Stomach (tissue), 19 donors: ENCODE data around the gene CRISPLD2. TPM values are rescaled to one million over a fixed set of nuclear protein-coding genes. Genes with fewer than 3 reads are reported as not detected.

Experiments used
- DNase-seq, 2 donors: peaks; one replicate each; pipeline versions ENCODE4 v3.0.0 to v3.0.0-alpha.2; 2013 to 2019
- H3K27ac ChIP-seq, 5 donors: fragments of 200-600 bp in 4 of 5; sonication (generic) in 4 of 5; one replicate each; pipeline ENCODE4 v1.5.1; 2013 to 2019; ENCODE audit warnings: mild to moderate bottlenecking in 1 of 5, moderate library complexity in 1 of 5
- H3K27me3 ChIP-seq, 3 donors: fragments of 200-600 bp; sonication (generic); one replicate each; pipeline ENCODE4 v1.5.1; 2017 to 2019; ENCODE audit warnings: mixed run types in 1 of 3
- H3K36me3 ChIP-seq, 4 donors: fragments of 200-600 bp; sonication (generic); 1 replicate in 3 of 4; 2 replicates in 1 of 4; pipeline ENCODE4 v1.5.1; 2016 to 2019
- H3K4me1 ChIP-seq, 4 donors: fragments of 200-600 bp; sonication (generic); one replicate each; pipeline ENCODE4 v1.5.1; 2016 to 2019
- H3K4me3 ChIP-seq, 4 donors: fragments of 200-600 bp; sonication (generic) in 3 of 4; one replicate each; pipeline ENCODE4 v1.5.1; 2016 to 2019; ENCODE audit warnings: mild to moderate bottlenecking in 1 of 4
- H3K9me3 ChIP-seq, 4 donors: fragments of 200-600 bp; sonication (generic); one replicate each; pipeline ENCODE4 v1.5.1; 2016 to 2019
- CTCF ChIP-seq, 7 experiments: fragments of 450-650 bp in 4 of 7; fragments of 200-600 bp in 3 of 7; sonication (generic) in 3 of 7; IDR thresholded peaks; one replicate each; pipeline ENCODE4 v1.5.1; 2016 to 2019; ENCODE audit warnings: antibody characterized with exemption in 7 of 7, control low read depth in 2 of 7, mild to moderate bottlenecking in 1 of 7
- EP300 ChIP-seq: sonication (generic); formaldehyde crosslinking; IDR thresholded peaks from one replicate; pipeline ENCODE4 v1.6.1; 2017; ENCODE audit warnings: antibody characterized with exemption
- POLR2A ChIP-seq, 4 donors: fragments of 450-650 bp; IDR thresholded peaks; one replicate each; pipeline ENCODE4 v1.6.1; 2016; ENCODE audit warnings: antibody characterized with exemption in 4 of 4, control low read depth in 2 of 4, mild to moderate bottlenecking in 1 of 4, moderate library complexity in 1 of 4
- POLR2AphosphoS5 ChIP-seq, 3 donors: sonication (generic); formaldehyde crosslinking; IDR thresholded peaks; one replicate each; pipeline ENCODE4 v1.6.1; 2016; ENCODE audit warnings: antibody characterized with exemption in 3 of 3
- WGBS, 5 donors: extraction: QIAGEN DNeasy Blood & Tissue Kit in 3 of 5; methylation state at CpG; one replicate each; pipeline versions ENCODE4 v1.1.5 to v1.1.7; 2013 to 2018; 5-methylcytosine and 5-hydroxymethylcytosine counted together
- intact Hi-C: fragments of 100-400 bp; cut with DNase I; formaldehyde crosslinking; loops from one replicate; pipeline ENCODE4 v1.15.1; 2023; ENCODE audit warnings: low total_unique reads
- long read RNA-seq, 10 donors: transcript quantifications; one replicate each; lab custom pipeline, GENCODE V29; 2026
- polyA plus RNA-seq, 3 donors: library from polyadenylated mRNA; stranded (reverse); fragments of 200-250 nt; gene quantifications; one replicate each; pipeline ENCODE4 v1.2.3, GENCODE V29; 2013
- total RNA-seq, 5 donors: library from RNA; depleted of rRNA; stranded (reverse); fragments of >200 nt; gene quantifications; one replicate each; pipeline versions ENCODE4 v1.1.0 to v1.2.3, GENCODE V29; 2014 to 2016
- donor health status: healthy with polysubstance abuse.
- donor health status: Bipolar disorder and iron deficiency.
- donor health status: healthy.

CRISPLD2 gene, protein sequence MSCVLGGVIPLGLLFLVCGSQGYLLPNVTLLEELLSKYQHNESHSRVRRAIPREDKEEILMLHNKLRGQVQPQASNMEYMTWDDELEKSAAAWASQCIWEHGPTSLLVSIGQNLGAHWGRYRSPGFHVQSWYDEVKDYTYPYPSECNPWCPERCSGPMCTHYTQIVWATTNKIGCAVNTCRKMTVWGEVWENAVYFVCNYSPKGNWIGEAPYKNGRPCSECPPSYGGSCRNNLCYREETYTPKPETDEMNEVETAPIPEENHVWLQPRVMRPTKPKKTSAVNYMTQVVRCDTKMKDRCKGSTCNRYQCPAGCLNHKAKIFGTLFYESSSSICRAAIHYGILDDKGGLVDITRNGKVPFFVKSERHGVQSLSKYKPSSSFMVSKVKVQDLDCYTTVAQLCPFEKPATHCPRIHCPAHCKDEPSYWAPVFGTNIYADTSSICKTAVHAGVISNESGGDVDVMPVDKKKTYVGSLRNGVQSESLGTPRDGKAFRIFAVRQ
- 100 to 1,000 TPM in 3 of 5 donors, 10 to 100 TPM in 2; 92.0 to 242 (median 102) TPM for total RNA-seq
- 10 to 100 TPM; 18.3 to 46.0 (median 20.2) TPM for polyA plus RNA-seq
- long read RNA-seq, donor 1, partial matches to known transcripts = 0 of 1 reads
- long read RNA-seq, donor 1, other reads (novel, unspliced or antisense) = 0 of 1 reads
- long read RNA-seq, donor 2, full-length matches to known transcripts = 1 of 1 reads
- long read RNA-seq, donor 2, partial matches to known transcripts = 0 of 1 reads
- long read RNA-seq, donor 2, other reads (novel, unspliced or antisense) = 0 of 1 reads
- long read RNA-seq, donor 3, partial matches to known transcripts = 14 of 16 reads
- long read RNA-seq, donor 3, other reads (novel, unspliced or antisense) = 0 of 16 reads
- long read RNA-seq, donor 4, partial matches to known transcripts = 0 of 1 reads
- long read RNA-seq, donor 4, other reads (novel, unspliced or antisense) = 0 of 1 reads
- long read RNA-seq, donor 5, full-length matches to known transcripts = 6 of 6 reads
- long read RNA-seq, donor 5, partial matches to known transcripts = 0 of 6 reads
- long read RNA-seq, donor 5, other reads (novel, unspliced or antisense) = 0 of 6 reads
- long read RNA-seq, donor 6, full-length matches to known transcripts = 3 of 35 reads
- long read RNA-seq, donor 6, partial matches to known transcripts = 32 of 35 reads
- long read RNA-seq, donor 6, other reads (novel, unspliced or antisense) = 0 of 35 reads
- long read RNA-seq, donor 7, full-length matches to known transcripts = 5 of 5 reads
- long read RNA-seq, donor 7, partial matches to known transcripts = 0 of 5 reads
- long read RNA-seq, donor 7, other reads (novel, unspliced or antisense) = 0 of 5 reads
- long read RNA-seq, donor 8, full-length matches to known transcripts = 6 of 6 reads
- long read RNA-seq, donor 8, partial matches to known transcripts = 0 of 6 reads
- long read RNA-seq, donor 8, other reads (novel, unspliced or antisense) = 0 of 6 reads
- long read RNA-seq, donor 9, full-length matches to known transcripts = 3 of 8 reads
- long read RNA-seq, donor 9, partial matches to known transcripts = 5 of 8 reads
- long read RNA-seq, donor 9, other reads (novel, unspliced or antisense) = 0 of 8 reads
- long read RNA-seq, donor 10 = 0 reads

DNA sequence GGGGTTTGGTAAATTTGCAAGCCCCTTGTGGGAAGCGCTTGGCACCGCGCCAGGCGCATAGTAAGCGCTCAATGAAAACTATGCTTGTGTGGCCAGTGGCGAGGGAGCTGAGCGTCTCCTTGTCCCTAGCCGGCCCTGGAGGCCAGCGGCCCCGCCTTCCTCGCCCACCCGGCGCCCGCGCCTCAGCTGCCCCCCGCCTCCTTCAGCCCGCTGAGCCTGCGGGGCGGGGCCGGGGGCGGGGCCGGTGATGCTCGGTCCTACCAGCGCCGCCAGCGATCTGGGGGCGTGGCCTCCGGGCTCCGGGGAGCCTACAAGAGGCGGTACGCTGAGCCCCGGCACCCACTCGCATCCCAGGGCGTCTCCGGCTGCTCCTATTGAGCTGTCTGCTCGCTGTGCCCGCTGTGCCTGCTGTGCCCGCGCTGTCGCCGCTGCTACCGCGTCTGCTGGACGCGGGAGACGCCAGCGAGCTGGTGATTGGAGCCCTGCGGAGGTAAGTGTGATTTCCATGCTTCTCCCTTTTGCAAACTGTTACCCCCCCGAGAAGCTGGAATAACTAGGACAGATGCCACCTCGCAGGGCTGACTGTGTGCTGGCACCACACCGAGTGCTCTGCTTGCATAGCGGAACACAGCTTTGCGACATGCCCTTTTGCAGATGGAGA, at the start of gene CRISPLD2:
CRISPLD2 (plus strand) TSS at position 342 of the 661 bp plus-strand sequence. CDS start 18,511 bp downstream, outside the sequence.
- WGBS, 5 donors = 2 to 4% (median 3%) methylated on average over 25 to 53 of the region's 53 CpGs
- DNase-seq = peak; percentile 94 to 97
- intact Hi-C loops = no loop called here
- Histone ChIP-seq H3K4me3 (peak within 1 kb of the TSS; percentile 56 to 79 (median 60)), H3K9me3 (no peaks in the 10 kb centered on the region), H3K36me3 (no peaks in the 10 kb centered on the region), H3K27ac (peak within 1 kb of the TSS; percentile 56 to 96 (median 84)), H3K4me1 (peaks cover 9 to 41% (median 25%) of the 10 kb centered on the region in 4 donors), H3K27me3 (peaks cover 0 to 5% (median 0%) of the 10 kb centered on the region in 3 donors)
- TF ChIP-seq EP300 = no peak
- peak; percentile 97 to 99 (median 98) for TF ChIP-seq POLR2AphosphoS5 (IDR thresholded peaks at IDR 0.05)
- TF ChIP-seq CTCF (IDR thresholded peaks at IDR 0.05) = no peak
- TF ChIP-seq POLR2A (IDR thresholded peaks at IDR 0.05) = peak in 2 of 4 donors; percentile 56 to 74

DNA sequence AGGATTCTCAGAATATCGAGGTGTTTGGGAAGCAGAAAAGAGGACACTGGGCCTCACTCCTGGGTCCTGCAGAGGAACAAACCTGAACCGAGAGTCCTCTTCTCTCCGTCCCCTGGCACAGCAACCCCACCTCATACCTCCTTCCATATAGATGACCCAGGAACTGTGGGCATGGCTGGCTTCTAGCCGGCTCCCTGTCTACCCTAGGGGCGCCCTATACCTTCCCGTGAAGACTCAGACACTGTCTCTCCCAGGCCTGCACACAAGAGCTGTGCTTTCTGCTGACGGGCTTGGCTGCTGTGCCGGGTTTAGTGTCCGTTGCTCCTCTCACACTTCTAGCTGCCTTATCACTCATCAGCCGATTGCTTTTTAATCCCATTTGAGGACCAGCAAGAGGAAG, 46.5 kb upstream of the CRISPLD2 start:
- no peaks in the 10 kb centered on the region for H3K9me3 ChIP-seq
- peak overlapping the region in 1 of 5 donors; percentile 8 for H3K27ac ChIP-seq
- WGBS, 5 donors = 89 to 94% (median 91%) methylated on average over 10 of the region's 10 CpGs
- peaks cover 47 to 100% (median 96%) of the 10 kb centered on the region in 4 donors for H3K36me3 ChIP-seq
- intact Hi-C loops = no loop called here
- no peak for TF ChIP-seq EP300
- no peak for TF ChIP-seq CTCF (IDR thresholded peaks at IDR 0.05)
- TF ChIP-seq POLR2A (IDR thresholded peaks at IDR 0.05) = no peak
- no peak for TF ChIP-seq POLR2AphosphoS5 (IDR thresholded peaks at IDR 0.05)
- no peak for DNase-seq
- H3K27me3 ChIP-seq = no peaks in the 10 kb centered on the region
- H3K4me1 ChIP-seq = no peaks in the 10 kb centered on the region
- no peak overlapping the region for H3K4me3 ChIP-seq

- Histone ChIP-seq H3K27me3 (no peaks in the 10 kb centered on the region), H3K9me3 (no peaks in the 10 kb centered on the region), H3K27ac (peak overlapping the region in 3 of 5 donors; percentile 55 to 62 (median 57)), H3K4me1 (no peaks in the 10 kb centered on the region), H3K4me3 (peak overlapping the region in 2 of 4 donors; percentile 18 to 25), H3K36me3 (peaks cover 46 to 100% (median 96%) of the 10 kb centered on the region in 4 donors)
- DNase-seq = no peak
- intact Hi-C loops = no loop called here
- TF ChIP-seq EP300 = no peak
- peak in 2 of 3 donors; percentile 60 to 75 for TF ChIP-seq POLR2AphosphoS5 (IDR thresholded peaks at IDR 0.05)
- WGBS, 5 donors = 77 to 81% (median 80%) methylated on average over 4 of the region's 4 CpGs
These were observed 45.0 kb upstream of the CRISPLD2 start for GRCh38 chr16:84774810-84775209.
